22Rv1 (cell line): ENCODE data around the gene IL2RA.

Experiments used
- H3K27ac ChIP-seq: fragments of 450-650 bp; 2 replicates; pipeline ENCODE4 v1.5.1; 2017
- CTCF ChIP-seq: fragments of 450-650 bp; IDR thresholded peaks from 2 replicates; pipeline ENCODE4 v1.5.1; 2017; ENCODE audit warnings: mild to moderate bottlenecking
- ZFX ChIP-seq: fragments of 450-650 bp; IDR thresholded peaks from 2 replicates; pipeline ENCODE4 v1.6.1; 2017; ENCODE audit warnings: antibody characterized with exemption, borderline replicate concordance

The IL2RA gene

GRCh38 chr10:6019010-6019782 lies 43.0 kb downstream of the IL2RA start:
- H3K27ac ChIP-seq = no peak overlapping the region
- TF ChIP-seq CTCF = no peak
- TF ChIP-seq ZFX = no peak

- H3K27ac ChIP-seq = no peak overlapping the region
- TF ChIP-seq CTCF (no peak), ZFX (no peak)
Measured at GRCh38 chr10:6018422-6018821, 43.7 kb downstream of the IL2RA start.

- no peak overlapping the region for H3K27ac ChIP-seq
- TF ChIP-seq CTCF (no peak), ZFX (no peak)
Measured at GRCh38 chr10:6017781-6018354, 44.3 kb downstream of the IL2RA start.

- H3K27ac ChIP-seq = no peak overlapping the region
- peak; percentile 87 for TF ChIP-seq CTCF
- TF ChIP-seq ZFX = no peak
Measured at GRCh38 chr10:6014241-6014761, 47.9 kb downstream of the IL2RA start.

- no peak for TF ChIP-seq ZFX
- no peak for TF ChIP-seq CTCF
- H3K27ac ChIP-seq = no peak overlapping the region
Measured at GRCh38 chr10:6013413-6014192, 48.6 kb downstream of the IL2RA start.

GRCh38 chr10:6012121-6012905 lies 49.9 kb downstream of the IL2RA start:
- TF ChIP-seq ZFX = no peak
- TF ChIP-seq CTCF = no peak
- H3K27ac ChIP-seq = no peak overlapping the region
